Activated B cell treated with CpG ODN at 0.5 μM for 24 hours (primary cell): Measurements from ENCODE around the gene SUPT20HL1. TPM values are rescaled to one million over a fixed set of nuclear protein-coding genes. Genes with fewer than 3 reads are reported as not detected.
"Not testable (repeated sequence)": the region's sequence is repeated elsewhere in the genome, so short reads cannot be mapped to it uniquely, and the experiment has no call there.

ENCODE experiments used
- ATAC-seq: fragments of 200-7000 bp; cut with Tn5 transposase; one replicate; pipeline ENCODE4 v1.10.0; 2021; ENCODE audit warnings: low read depth, mild to moderate bottlenecking, moderate library complexity
- CTCF ChIA-PET: fragments of 350-600 bp; sonication (Branson Sonifier 250); formaldehyde crosslinking; loops from one replicate; lab custom pipeline; 2021; ENCODE audit warnings: antibody characterized with exemption; lab: Charles Lee
- POLR2A ChIA-PET: fragments of 350-600 bp; sonication (Branson Sonifier 250); formaldehyde crosslinking; loops from one replicate; lab custom pipeline; 2021; ENCODE audit warnings: antibody characterized with exemption; lab: Charles Lee
- DNase-seq: peaks from one replicate; pipeline ENCODE4 v3.0.0; 2022
- H3K27ac Mint-ChIP-seq: one replicate; pipeline ENCODE4 v1.8.0; 2020; ENCODE audit warnings: mixed read lengths
- H3K27me3 Mint-ChIP-seq: one replicate; pipeline ENCODE4 v1.8.0; 2021; ENCODE audit warnings: mixed read lengths
- H3K36me3 Mint-ChIP-seq: one replicate; pipeline ENCODE4 v1.8.0; 2021; ENCODE audit warnings: low read depth, mixed read lengths
- H3K4me1 Mint-ChIP-seq: one replicate; pipeline ENCODE4 v1.8.0; 2021; ENCODE audit warnings: mixed read lengths
- H3K4me3 Mint-ChIP-seq: one replicate; pipeline ENCODE4 v1.8.0; 2020; ENCODE audit warnings: mild to moderate bottlenecking, mixed read lengths
- H3K9me3 Mint-ChIP-seq: one replicate; pipeline ENCODE4 v1.8.0; 2020; ENCODE audit warnings: mixed read lengths
- intact Hi-C: fragments of 100-400 bp; cut with micrococcal nuclease; formaldehyde crosslinking; loops from one replicate; pipeline ENCODE4 v1.15.1; 2024
- total RNA-seq: library from RNA; stranded (reverse); gene quantifications from 2 replicates; pipeline ENCODE4 v1.2.3, GENCODE V29; 2022
- TF ChIP-seq, protein P1 (sequence below): fragments of 200-600 bp; IDR thresholded peaks from one replicate; pipeline ENCODE4 v1.8.0; 2022; ENCODE audit warnings: antibody characterized with exemption, mild to moderate bottlenecking

SUPT20HL1 gene
- total RNA-seq, 1 donor from 2014 or later: not detected

DNA sequence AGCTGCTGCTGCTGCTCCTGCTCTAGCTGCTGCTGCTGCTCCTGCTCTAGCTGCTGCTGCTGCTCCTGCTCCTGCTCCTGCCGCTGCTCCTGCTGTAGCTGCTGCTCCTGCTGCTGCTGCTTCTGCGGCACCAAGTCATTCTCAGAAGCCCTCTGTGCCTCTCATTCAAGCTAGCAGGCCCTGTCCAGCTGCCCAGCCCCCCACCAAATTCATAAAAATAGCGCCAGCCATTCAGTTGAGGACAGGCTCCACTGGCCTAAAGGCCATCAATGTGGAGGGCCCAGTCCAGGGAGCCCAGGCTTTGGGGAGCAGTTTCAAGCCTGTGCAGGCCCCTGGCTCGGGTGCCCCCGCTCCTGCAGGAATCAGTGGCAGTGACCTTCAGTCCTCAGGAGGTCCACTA, 3.9 kb downstream of the SUPT20HL1 start:
- ChIA-PET CTCF (no interaction called here), POLR2A (no interaction called here)
- intact Hi-C loops: no loop called here
- Mint-ChIP-seq H3K36me3 (no peaks in the 10 kb centered on the region), H3K4me1 (no peaks in the 10 kb centered on the region), H3K27ac (no peak overlapping the region), H3K27me3 (no peaks in the 10 kb centered on the region), H3K4me3 (no peak overlapping the region), H3K9me3 (no peaks in the 10 kb centered on the region)
- no peak for ATAC-seq
- TF ChIP-seq, protein P1, sequence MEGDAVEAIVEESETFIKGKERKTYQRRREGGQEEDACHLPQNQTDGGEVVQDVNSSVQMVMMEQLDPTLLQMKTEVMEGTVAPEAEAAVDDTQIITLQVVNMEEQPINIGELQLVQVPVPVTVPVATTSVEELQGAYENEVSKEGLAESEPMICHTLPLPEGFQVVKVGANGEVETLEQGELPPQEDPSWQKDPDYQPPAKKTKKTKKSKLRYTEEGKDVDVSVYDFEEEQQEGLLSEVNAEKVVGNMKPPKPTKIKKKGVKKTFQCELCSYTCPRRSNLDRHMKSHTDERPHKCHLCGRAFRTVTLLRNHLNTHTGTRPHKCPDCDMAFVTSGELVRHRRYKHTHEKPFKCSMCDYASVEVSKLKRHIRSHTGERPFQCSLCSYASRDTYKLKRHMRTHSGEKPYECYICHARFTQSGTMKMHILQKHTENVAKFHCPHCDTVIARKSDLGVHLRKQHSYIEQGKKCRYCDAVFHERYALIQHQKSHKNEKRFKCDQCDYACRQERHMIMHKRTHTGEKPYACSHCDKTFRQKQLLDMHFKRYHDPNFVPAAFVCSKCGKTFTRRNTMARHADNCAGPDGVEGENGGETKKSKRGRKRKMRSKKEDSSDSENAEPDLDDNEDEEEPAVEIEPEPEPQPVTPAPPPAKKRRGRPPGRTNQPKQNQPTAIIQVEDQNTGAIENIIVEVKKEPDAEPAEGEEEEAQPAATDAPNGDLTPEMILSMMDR: no peak
- no peak for DNase-seq

DNA sequence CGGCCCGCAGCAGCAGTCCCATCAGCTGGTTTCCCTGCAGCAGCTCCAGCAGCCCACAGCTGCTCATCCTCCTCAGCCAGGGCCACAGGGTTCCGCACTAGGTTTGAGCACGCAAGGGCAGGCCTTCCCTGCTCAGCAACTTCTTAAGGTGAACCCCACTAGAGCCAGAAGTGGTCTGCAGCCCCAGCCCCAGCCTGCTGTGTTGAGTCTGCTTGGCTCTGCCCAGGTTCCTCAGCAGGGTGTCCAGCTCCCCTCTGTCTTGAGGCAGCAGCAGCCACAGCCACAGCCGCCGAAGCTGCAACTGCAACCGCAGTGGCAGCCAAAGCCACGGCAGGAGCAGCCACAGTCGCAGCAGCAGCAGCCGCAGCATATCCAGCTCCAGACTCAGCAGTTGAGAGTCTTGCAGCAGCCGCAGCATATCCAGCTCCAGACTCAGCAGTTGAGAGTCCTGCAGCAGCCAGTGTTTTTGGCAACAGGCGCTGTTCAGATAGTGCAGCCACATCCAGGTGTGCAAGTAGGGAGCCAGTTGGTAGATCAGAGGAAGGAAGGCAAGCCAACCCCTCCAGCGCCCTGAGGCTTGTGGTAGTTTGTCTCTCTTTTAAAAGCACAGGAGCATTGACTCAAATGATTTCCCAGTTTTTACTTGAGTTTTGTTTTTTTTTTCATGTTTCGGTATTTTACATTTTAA, 4.6 kb downstream of the SUPT20HL1 start:
- ChIA-PET POLR2A (no interaction called here), CTCF (no interaction called here)
- no peaks in the 10 kb centered on the region for H3K4me1 Mint-ChIP-seq
- ATAC-seq (no peak), DNase-seq (no peak)
- intact Hi-C loops: no loop called here
- H3K9me3 Mint-ChIP-seq: no peaks in the 10 kb centered on the region
- no peak overlapping the region for H3K27ac Mint-ChIP-seq
- H3K4me3 Mint-ChIP-seq: no peak overlapping the region
- no peaks in the 10 kb centered on the region for H3K36me3 Mint-ChIP-seq
- no peaks in the 10 kb centered on the region for H3K27me3 Mint-ChIP-seq
- TF ChIP-seq, protein P1: no peak

DNA sequence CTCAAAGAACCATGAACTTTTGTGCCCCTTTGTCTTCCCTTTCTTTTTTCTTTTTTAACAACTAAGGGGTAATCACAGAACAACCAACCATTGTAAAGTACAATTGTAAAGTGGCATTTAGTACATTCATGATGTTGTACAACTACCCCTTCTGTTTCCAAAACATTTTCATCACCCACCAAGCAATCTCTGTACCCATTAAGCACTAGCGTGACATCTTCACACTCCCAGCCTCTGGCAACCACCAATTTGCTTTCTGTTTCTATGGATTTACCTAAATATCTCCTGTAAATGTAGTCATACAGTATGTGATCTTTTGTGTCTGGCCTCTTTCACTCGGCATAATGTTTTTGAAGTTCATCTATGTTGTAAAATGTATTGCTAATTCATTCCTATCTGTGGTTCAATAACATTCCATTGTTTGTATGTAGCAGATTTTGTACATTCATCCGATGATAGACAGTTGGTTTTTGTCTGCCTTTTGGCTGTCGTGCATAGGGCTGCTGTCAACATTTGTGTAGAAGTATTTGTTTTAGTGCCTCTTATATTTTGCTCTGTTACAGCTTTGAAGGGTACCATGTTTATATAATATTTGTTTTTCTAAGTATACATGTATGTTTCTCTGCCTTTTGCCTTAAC, 6.4 kb downstream of the SUPT20HL1 start:
- POLR2A ChIA-PET, H3K4me3 Mint-ChIP-seq, intact Hi-C loops, ATAC-seq, H3K27ac Mint-ChIP-seq, H3K9me3 Mint-ChIP-seq, H3K36me3 Mint-ChIP-seq, H3K4me1 Mint-ChIP-seq, CTCF ChIA-PET, DNase-seq, H3K27me3 Mint-ChIP-seq: not testable (repeated sequence)

DNA sequence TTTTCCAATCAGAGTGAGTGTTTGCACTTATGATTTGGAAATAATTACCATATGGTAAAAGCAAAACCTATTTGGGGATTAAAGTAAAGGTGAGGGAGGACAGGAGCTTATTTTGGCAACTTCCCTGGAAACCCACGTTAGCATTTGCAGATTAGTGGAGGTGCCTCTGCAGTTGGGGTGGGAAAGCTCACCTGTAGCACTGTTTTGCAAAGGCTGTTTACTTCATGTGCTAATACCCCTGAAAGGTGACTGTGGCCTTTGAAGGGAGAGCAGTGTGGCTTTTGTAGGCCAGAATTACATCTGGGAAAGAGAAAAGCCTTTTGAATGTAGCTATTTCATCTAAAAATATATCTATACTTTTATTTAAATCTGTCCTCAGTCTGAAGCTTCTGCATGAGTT, 9.4 kb downstream of the SUPT20HL1 start:
- H3K27me3 Mint-ChIP-seq: peaks cover 10% of the 10 kb centered on the region

DNA sequence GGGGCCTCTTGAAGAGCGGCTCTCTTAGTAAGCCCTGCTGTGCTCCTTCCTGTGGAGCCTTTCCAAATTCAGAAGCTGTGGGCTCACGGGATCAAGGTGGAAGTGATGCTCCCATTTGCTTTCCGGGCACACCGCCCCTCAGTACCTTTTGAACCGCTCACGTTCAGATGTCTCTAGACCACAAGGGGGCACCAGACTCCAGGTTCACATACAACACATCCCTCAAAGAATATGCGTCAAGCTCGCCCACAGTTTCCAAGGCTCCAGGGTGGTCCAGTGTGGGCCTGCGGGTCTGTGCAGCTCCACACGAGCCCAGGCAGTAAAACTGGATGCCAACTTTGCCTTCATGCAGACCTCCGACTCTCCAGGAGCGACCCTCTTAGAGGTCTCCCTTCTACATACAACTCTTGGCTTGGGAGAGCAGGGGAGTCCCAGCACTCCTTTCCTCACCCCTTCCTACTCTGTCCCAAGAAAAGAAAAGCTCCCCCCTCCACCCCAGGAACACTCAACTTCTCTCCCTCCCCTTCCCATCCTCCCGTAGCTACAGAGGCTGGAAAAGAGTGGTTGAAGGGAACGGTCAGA, 11.0 kb downstream of the SUPT20HL1 start:
- ATAC-seq (peak; percentile 66), DNase-seq (peak; percentile 15)
- POLR2A ChIA-PET: no interaction called here
- peaks cover 10% of the 10 kb centered on the region for H3K27me3 Mint-ChIP-seq
- intact Hi-C loops: loop anchor here (1.0 to 5.0 kb wide), 2 partner anchors 114 to 128 kb away; no protein-coding TSS in a partner anchor
- H3K27ac Mint-ChIP-seq: no peak overlapping the region
- CTCF ChIA-PET: interaction anchor here (1.2 to 2.9 kb wide), 5 partner anchors 11 to 139 kb away, joined by 4 to 21 read pairs (median 5); no protein-coding TSS in a partner anchor
- H3K4me3 Mint-ChIP-seq: peak overlapping the region; percentile 24
- TF ChIP-seq, protein P1: no peak
- H3K36me3 Mint-ChIP-seq: no peaks in the 10 kb centered on the region
- peaks cover 7% of the 10 kb centered on the region for H3K4me1 Mint-ChIP-seq
- no peaks in the 10 kb centered on the region for H3K9me3 Mint-ChIP-seq

More for the DNA sequence above, 9.4 kb downstream of the SUPT20HL1 start:
- intact Hi-C loops: loop anchor here (5.0 kb wide), 1 partner anchor 113 kb away; no protein-coding TSS in a partner anchor
- H3K9me3 Mint-ChIP-seq: no peaks in the 10 kb centered on the region
- H3K36me3 Mint-ChIP-seq: no peaks in the 10 kb centered on the region
- DNase-seq: no peak
- ChIA-PET POLR2A (interaction anchor here (0.6 kb wide), 1 partner anchor 83 kb away, joined by 3 read pairs; no protein-coding TSS in a partner anchor), CTCF (interaction anchor here (0.8 to 2.1 kb wide), 3 partner anchors 18 to 29 kb away, joined by 3 to 5 read pairs (median 3); no protein-coding TSS in a partner anchor)
- H3K4me1 Mint-ChIP-seq: peaks cover 7% of the 10 kb centered on the region
- TF ChIP-seq, protein P1: no peak
- H3K27ac Mint-ChIP-seq: no peak overlapping the region
- ATAC-seq: no peak
- H3K4me3 Mint-ChIP-seq: no peak overlapping the region
